Measurements from ENCODE around the gene CAPN11. TPM values are rescaled to one million over a fixed set of nuclear protein-coding genes. Genes with fewer than 3 reads are reported as not detected.

Gene CAPN11
- total RNA-seq, 1 donor from 2014 or later: not detected

DNA sequence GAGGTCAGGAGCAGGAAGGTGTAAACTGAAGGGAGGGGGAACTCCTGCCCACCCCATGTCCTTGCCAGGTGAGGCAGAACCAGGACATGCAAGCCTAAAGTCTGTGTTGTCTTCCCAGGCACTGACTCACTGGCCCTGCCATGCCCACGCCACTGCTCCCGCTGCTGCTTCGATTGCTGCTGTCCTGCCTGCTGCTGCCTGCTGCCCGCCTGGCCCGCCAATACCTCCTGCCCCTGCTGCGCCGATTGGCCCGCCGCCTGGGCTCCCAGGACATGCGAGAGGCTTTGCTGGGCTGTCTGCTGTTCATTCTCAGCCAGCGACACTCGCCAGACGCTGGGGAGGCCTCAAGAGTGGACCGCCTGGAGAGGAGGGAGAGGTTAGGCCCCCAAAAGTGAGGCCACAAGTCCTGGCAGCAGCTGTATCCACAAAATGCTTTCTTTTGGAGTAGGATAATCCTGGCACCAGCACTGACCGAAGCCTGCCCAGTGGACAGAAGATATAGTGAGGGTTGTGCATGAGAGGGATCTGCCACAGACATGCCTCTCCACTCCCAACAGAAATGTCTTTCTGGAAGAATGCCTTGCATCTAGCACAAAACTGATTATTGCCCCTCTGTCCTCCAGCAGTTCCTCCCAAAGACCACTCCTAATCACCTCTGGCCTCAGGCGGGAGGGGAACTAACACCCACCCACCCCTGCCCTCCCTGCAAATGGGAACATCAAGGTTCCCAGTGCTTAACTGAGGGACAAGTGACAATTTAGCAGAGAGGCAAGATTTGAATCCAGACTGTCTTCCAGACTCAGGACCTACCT lies 58.9 kb downstream of the CAPN11 start:
- intact Hi-C loops (cut with micrococcal nuclease): no loop called here
- TF ChIP-seq, protein P1, sequence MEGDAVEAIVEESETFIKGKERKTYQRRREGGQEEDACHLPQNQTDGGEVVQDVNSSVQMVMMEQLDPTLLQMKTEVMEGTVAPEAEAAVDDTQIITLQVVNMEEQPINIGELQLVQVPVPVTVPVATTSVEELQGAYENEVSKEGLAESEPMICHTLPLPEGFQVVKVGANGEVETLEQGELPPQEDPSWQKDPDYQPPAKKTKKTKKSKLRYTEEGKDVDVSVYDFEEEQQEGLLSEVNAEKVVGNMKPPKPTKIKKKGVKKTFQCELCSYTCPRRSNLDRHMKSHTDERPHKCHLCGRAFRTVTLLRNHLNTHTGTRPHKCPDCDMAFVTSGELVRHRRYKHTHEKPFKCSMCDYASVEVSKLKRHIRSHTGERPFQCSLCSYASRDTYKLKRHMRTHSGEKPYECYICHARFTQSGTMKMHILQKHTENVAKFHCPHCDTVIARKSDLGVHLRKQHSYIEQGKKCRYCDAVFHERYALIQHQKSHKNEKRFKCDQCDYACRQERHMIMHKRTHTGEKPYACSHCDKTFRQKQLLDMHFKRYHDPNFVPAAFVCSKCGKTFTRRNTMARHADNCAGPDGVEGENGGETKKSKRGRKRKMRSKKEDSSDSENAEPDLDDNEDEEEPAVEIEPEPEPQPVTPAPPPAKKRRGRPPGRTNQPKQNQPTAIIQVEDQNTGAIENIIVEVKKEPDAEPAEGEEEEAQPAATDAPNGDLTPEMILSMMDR (IDR thresholded peaks at IDR 0.05): no peak
- DNase-seq: no peak
- CTCF ChIA-PET: no interaction called here
- POLR2A ChIA-PET: interaction anchor here (1.0 kb wide), 1 partner anchor 29 kb away, joined by 3 read pairs; the partner anchor contains the start of gene HSP90AB1
- Mint-ChIP-seq H3K4me1 (peaks cover 25% of the 10 kb centered on the region), H3K4me3 (no peak overlapping the region), H3K27me3 (no peaks in the 10 kb centered on the region), H3K36me3 (ENCODE audit: low read depth) (no peaks in the 10 kb centered on the region), H3K27ac (no peak overlapping the region), H3K9me3 (no peaks in the 10 kb centered on the region)
- ATAC-seq (ENCODE audit: low read depth): no peak

- no peaks in the 10 kb centered on the region for H3K27me3 Mint-ChIP-seq
- H3K4me3 Mint-ChIP-seq: peak overlapping the region; percentile 80
- ChIA-PET CTCF (interaction anchor here (0.7 kb wide), 1 partner anchor 18 kb away, joined by 4 read pairs; no protein-coding TSS in a partner anchor), POLR2A (interaction anchor here (0.7 to 1.7 kb wide), 6 partner anchors 18 to 1019 kb away, joined by 4 to 11 read pairs (median 6); partner anchors contain the start of genes HSP90AB1 and SLC35B2)
- DNase-seq: peak; percentile 57
- no peaks in the 10 kb centered on the region for H3K36me3 Mint-ChIP-seq (ENCODE audit: low read depth)
- TF ChIP-seq, protein P1 (IDR thresholded peaks at IDR 0.05): no peak
- no peaks in the 10 kb centered on the region for H3K9me3 Mint-ChIP-seq
- H3K27ac Mint-ChIP-seq: peak overlapping the region; percentile 35
- H3K4me1 Mint-ChIP-seq: peaks cover 35% of the 10 kb centered on the region
- intact Hi-C loops (cut with micrococcal nuclease): loop anchor here (1.0 kb wide), 1 partner anchor 168 kb away; the partner anchor contains the start of gene CDC5L
- ATAC-seq (ENCODE audit: low read depth): peak; percentile 46
Observed at GRCh38 chr6:44219053-44219814, 60.6 kb downstream of the CAPN11 start.

DNA sequence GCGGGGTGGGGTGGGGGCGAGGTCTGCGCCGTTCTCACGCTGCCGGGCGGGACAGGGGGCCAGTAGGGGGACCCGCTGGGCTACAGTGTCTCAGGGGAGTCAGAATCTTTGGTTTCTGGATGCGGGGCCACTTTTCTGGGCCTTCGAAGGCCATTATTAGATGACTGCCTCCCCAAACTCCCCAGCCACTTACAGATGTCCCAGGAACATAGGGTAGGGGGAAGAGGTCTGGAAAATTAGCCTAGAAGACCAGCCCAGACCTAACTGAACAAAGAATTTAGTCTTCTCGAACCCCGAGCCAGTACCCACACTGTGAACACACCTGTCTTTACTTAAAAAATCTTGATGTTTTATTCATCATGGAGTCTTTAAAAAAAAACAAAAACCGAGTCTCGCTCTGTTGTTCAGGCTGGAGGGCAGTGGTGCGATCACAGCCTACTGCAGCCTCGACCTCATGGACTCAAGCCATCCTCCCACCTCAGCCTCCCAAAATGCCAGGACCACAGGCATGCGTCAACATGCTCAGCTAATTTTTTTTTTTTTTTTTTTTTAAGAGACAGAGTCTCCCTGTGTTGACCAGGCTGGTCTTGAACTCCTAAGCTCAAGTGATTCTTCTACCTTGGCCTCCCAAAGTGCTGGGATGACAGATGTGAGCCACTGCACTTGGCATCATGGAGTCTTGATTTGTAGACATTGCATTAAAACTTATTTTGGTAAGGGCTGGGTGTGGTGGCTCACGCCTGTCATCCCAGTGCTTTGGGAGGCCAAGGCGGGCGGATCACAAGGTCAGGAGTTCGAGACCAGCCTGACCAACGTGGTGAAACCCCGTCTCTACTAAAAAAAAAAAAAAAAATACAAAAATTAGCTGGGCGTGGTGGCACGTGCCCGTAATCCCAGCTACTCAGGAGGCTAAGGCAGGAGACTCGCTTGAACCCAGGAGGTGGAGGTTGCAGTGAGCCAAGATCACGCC lies 61.5 kb downstream of the CAPN11 start:
- ChIA-PET POLR2A (interaction anchor here (0.7 to 1.7 kb wide), 7 partner anchors 17 to 1019 kb away, joined by 4 to 11 read pairs (median 6); partner anchors contain the start of genes HSP90AB1 and SLC35B2), CTCF (interaction anchor here (0.7 kb wide), 1 partner anchor 17 kb away, joined by 4 read pairs; no protein-coding TSS in a partner anchor)
- Mint-ChIP-seq H3K27ac (no peak overlapping the region), H3K4me3 (peak overlapping the region; percentile 80), H3K27me3 (no peaks in the 10 kb centered on the region), H3K4me1 (peaks cover 39% of the 10 kb centered on the region), H3K9me3 (no peaks in the 10 kb centered on the region), H3K36me3 (ENCODE audit: low read depth) (no peaks in the 10 kb centered on the region)
- TF ChIP-seq, protein P1 (IDR thresholded peaks at IDR 0.05): no peak
- intact Hi-C loops (cut with micrococcal nuclease): loop anchor here (1.0 to 5.0 kb wide), 3 partner anchors 93 to 167 kb away; partner anchors contain the start of genes CDC5L, MRPL14 and TMEM63B
- DNase-seq (no peak), ATAC-seq (ENCODE audit: low read depth) (peak; percentile 1)

DNA sequence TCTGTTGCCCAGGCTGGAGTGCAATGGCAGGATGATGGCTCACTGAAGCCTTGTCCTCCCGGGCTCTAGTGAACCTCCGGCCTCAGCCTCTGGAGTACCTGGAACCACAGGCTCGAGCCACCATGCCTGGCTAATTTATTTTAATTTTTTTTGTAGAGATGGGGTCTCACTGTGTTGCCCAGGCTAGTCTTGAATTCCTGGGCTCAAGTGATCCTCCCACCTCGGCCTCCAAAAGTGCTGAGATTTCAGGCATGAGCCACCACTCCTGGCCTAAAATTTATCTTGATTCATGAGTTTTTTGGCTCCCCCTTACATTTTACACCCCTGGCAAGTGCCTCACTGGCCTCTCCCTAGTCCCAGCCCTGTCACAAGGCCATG lies 62.3 kb downstream of the CAPN11 start:
- CTCF ChIA-PET: interaction anchor here (1.2 kb wide), 1 partner anchor 36 kb away, joined by 3 read pairs; the partner anchor contains the start of gene SLC35B2
- no peak overlapping the region for H3K27ac Mint-ChIP-seq

More for the DNA sequence above, 62.3 kb downstream of the CAPN11 start:
- POLR2A ChIA-PET: interaction anchor here (1.6 kb wide), 1 partner anchor 26 kb away, joined by 8 read pairs; the partner anchor contains the start of gene HSP90AB1
- Mint-ChIP-seq H3K4me3 (no peak overlapping the region), H3K36me3 (ENCODE audit: low read depth) (no peaks in the 10 kb centered on the region), H3K9me3 (no peaks in the 10 kb centered on the region), H3K27me3 (no peaks in the 10 kb centered on the region), H3K4me1 (peaks cover 39% of the 10 kb centered on the region)
- TF ChIP-seq, protein P1 (IDR thresholded peaks at IDR 0.05): no peak
- no peak for DNase-seq
- intact Hi-C loops (cut with micrococcal nuclease): loop anchor here (5.0 kb wide), 2 partner anchors 94 to 116 kb away; partner anchors contain the start of genes MRPL14 and TMEM63B
- no peak for ATAC-seq (ENCODE audit: low read depth)
